Measurements from ENCODE around the gene PCGF6. TPM values are rescaled to one million over a fixed set of nuclear protein-coding genes. Genes with fewer than 3 reads are reported as not detected.

The PCGF6 gene
- polyA plus RNA-seq, 2 donors, result 4.2 to 4.8 TPM

- Histone ChIP-seq H3K4me3 (ENCODE audit: low read depth in 1 of 2, low read length in 2 of 2) (no peak overlapping the region), H3K27me3 (ENCODE audit: control insufficient read depth in 1 of 2, insufficient read depth in 2 of 2, low read length in 2 of 2) (peaks cover 0 to 12% of the 10 kb centered on the region in 2 donors), H3K27ac (ENCODE audit: low read depth in 2 of 2, low read length in 1 of 2) (no peak overlapping the region), H3K9me3 (ENCODE audit: control insufficient read depth in 2 of 2, insufficient read depth in 1 of 2, low read depth in 1 of 2, low read length in 1 of 2) (peaks cover 0 to 16% of the 10 kb centered on the region in 2 donors), H3K4me1 (ENCODE audit: control insufficient read depth in 2 of 2, insufficient read depth in 2 of 2, low read length in 1 of 2) (peaks cover 1 to 13% of the 10 kb centered on the region in 2 donors), H3K36me3 (ENCODE audit: control insufficient read depth in 2 of 2, insufficient read depth in 2 of 2, low read length in 1 of 2) (no peaks in the 10 kb centered on the region)
- 4 to 5% methylated on average over 14 of the region's 14 CpGs for WGBS, 2 donors
These were observed 69.2 kb downstream of the PCGF6 start for GRCh38 chr10:103281753-103282152.

GRCh38 chr10:103280506-103280905 is 70.4 kb downstream of the PCGF6 start:
- no peak overlapping the region for H3K4me3 ChIP-seq (ENCODE audit: low read depth in 1 of 2, low read length in 2 of 2)
- peaks cover 6 to 13% of the 10 kb centered on the region in 2 donors for H3K4me1 ChIP-seq (ENCODE audit: control insufficient read depth in 2 of 2, insufficient read depth in 2 of 2, low read length in 1 of 2)
- peaks cover 0 to 16% of the 10 kb centered on the region in 2 donors for H3K27me3 ChIP-seq (ENCODE audit: control insufficient read depth in 1 of 2, insufficient read depth in 2 of 2, low read length in 2 of 2)
- WGBS, 2 donors, result 92% methylated on average over 2 of the region's 2 CpGs
- H3K36me3 ChIP-seq (ENCODE audit: control insufficient read depth in 2 of 2, insufficient read depth in 2 of 2, low read length in 1 of 2), result no peaks in the 10 kb centered on the region
- H3K9me3 ChIP-seq (ENCODE audit: control insufficient read depth in 2 of 2, insufficient read depth in 1 of 2, low read depth in 1 of 2, low read length in 1 of 2), result peaks cover 0 to 16% of the 10 kb centered on the region in 2 donors
- no peak overlapping the region for H3K27ac ChIP-seq (ENCODE audit: low read depth in 2 of 2, low read length in 1 of 2)

GRCh38 chr10:103280031-103280430 is 70.9 kb downstream of the PCGF6 start:
- WGBS, 2 donors, result 68% methylated on average over 3 of the region's 3 CpGs
- no peaks in the 10 kb centered on the region for H3K36me3 ChIP-seq (ENCODE audit: control insufficient read depth in 2 of 2, insufficient read depth in 2 of 2, low read length in 1 of 2)
- no peak overlapping the region for H3K27ac ChIP-seq (ENCODE audit: low read depth in 2 of 2, low read length in 1 of 2)
- H3K4me3 ChIP-seq (ENCODE audit: low read depth in 1 of 2, low read length in 2 of 2), result no peak overlapping the region
- H3K27me3 ChIP-seq (ENCODE audit: control insufficient read depth in 1 of 2, insufficient read depth in 2 of 2, low read length in 2 of 2), result peaks cover 0 to 16% of the 10 kb centered on the region in 2 donors
- peaks cover 6 to 13% of the 10 kb centered on the region in 2 donors for H3K4me1 ChIP-seq (ENCODE audit: control insufficient read depth in 2 of 2, insufficient read depth in 2 of 2, low read length in 1 of 2)
- H3K9me3 ChIP-seq (ENCODE audit: control insufficient read depth in 2 of 2, insufficient read depth in 1 of 2, low read depth in 1 of 2, low read length in 1 of 2), result peaks cover 0 to 16% of the 10 kb centered on the region in 2 donors

- Histone ChIP-seq H3K36me3 (ENCODE audit: control insufficient read depth in 2 of 2, insufficient read depth in 2 of 2, low read length in 1 of 2) (no peaks in the 10 kb centered on the region), H3K27me3 (ENCODE audit: control insufficient read depth in 1 of 2, insufficient read depth in 2 of 2, low read length in 2 of 2) (peaks cover 0 to 16% of the 10 kb centered on the region in 2 donors), H3K9me3 (ENCODE audit: control insufficient read depth in 2 of 2, insufficient read depth in 1 of 2, low read depth in 1 of 2, low read length in 1 of 2) (peaks cover 0 to 16% of the 10 kb centered on the region in 2 donors), H3K4me1 (ENCODE audit: control insufficient read depth in 2 of 2, insufficient read depth in 2 of 2, low read length in 1 of 2) (peaks cover 6 to 13% of the 10 kb centered on the region in 2 donors), H3K27ac (ENCODE audit: low read depth in 2 of 2, low read length in 1 of 2) (no peak overlapping the region), H3K4me3 (ENCODE audit: low read depth in 1 of 2, low read length in 2 of 2) (no peak overlapping the region)
- 5 to 6% methylated on average over 10 to 11 of the region's 11 CpGs for WGBS, 2 donors
These were observed 72.1 kb downstream of the PCGF6 start for GRCh38 chr10:103278862-103279298.

- H3K36me3 ChIP-seq (ENCODE audit: control insufficient read depth in 2 of 2, insufficient read depth in 2 of 2, low read length in 1 of 2), result no peaks in the 10 kb centered on the region
- H3K4me3 ChIP-seq (ENCODE audit: low read depth in 1 of 2, low read length in 2 of 2), result no peak overlapping the region
- H3K9me3 ChIP-seq (ENCODE audit: control insufficient read depth in 2 of 2, insufficient read depth in 1 of 2, low read depth in 1 of 2, low read length in 1 of 2), result peaks cover 0 to 16% of the 10 kb centered on the region in 2 donors
- H3K27me3 ChIP-seq (ENCODE audit: control insufficient read depth in 1 of 2, insufficient read depth in 2 of 2, low read length in 2 of 2), result peaks cover 0 to 16% of the 10 kb centered on the region in 2 donors
- 31 to 37% methylated on average over 12 of the region's 12 CpGs for WGBS, 2 donors
- peaks cover 6 to 13% of the 10 kb centered on the region in 2 donors for H3K4me1 ChIP-seq (ENCODE audit: control insufficient read depth in 2 of 2, insufficient read depth in 2 of 2, low read length in 1 of 2)
- no peak overlapping the region for H3K27ac ChIP-seq (ENCODE audit: low read depth in 2 of 2, low read length in 1 of 2)
These were observed 72.5 kb downstream of the PCGF6 start for GRCh38 chr10:103278537-103278823.

- Histone ChIP-seq H3K9me3 (ENCODE audit: control insufficient read depth in 2 of 2, insufficient read depth in 1 of 2, low read depth in 1 of 2, low read length in 1 of 2) (peaks cover 0 to 16% of the 10 kb centered on the region in 2 donors), H3K36me3 (ENCODE audit: control insufficient read depth in 2 of 2, insufficient read depth in 2 of 2, low read length in 1 of 2) (no peaks in the 10 kb centered on the region), H3K27me3 (ENCODE audit: control insufficient read depth in 1 of 2, insufficient read depth in 2 of 2, low read length in 2 of 2) (peaks cover 0 to 16% of the 10 kb centered on the region in 2 donors), H3K27ac (ENCODE audit: low read depth in 2 of 2, low read length in 1 of 2) (no peak overlapping the region), H3K4me3 (ENCODE audit: low read depth in 1 of 2, low read length in 2 of 2) (peak overlapping the region in 1 of 2 donors; percentile 14), H3K4me1 (ENCODE audit: control insufficient read depth in 2 of 2, insufficient read depth in 2 of 2, low read length in 1 of 2) (peaks cover 6 to 13% of the 10 kb centered on the region in 2 donors)
- 7 to 9% methylated on average over 63 to 76 of the region's 76 CpGs for WGBS, 2 donors
These were observed 73.0 kb downstream of the PCGF6 start for GRCh38 chr10:103277713-103278536.

GRCh38 chr10:103276896-103277712 is 73.8 kb downstream of the PCGF6 start, which contains the start of gene INA:
TSS of gene INA (plus strand) at chr10:103277138. CDS start at chr10:103277212, 74 bp downstream.
- Histone ChIP-seq H3K27ac (ENCODE audit: low read depth in 2 of 2, low read length in 1 of 2) (no peak within 1 kb of the TSS), H3K4me1 (ENCODE audit: control insufficient read depth in 2 of 2, insufficient read depth in 2 of 2, low read length in 1 of 2) (peaks cover 6 to 13% of the 10 kb centered on the region in 2 donors), H3K27me3 (ENCODE audit: control insufficient read depth in 1 of 2, insufficient read depth in 2 of 2, low read length in 2 of 2) (peaks cover 0 to 16% of the 10 kb centered on the region in 2 donors), H3K4me3 (ENCODE audit: low read depth in 1 of 2, low read length in 2 of 2) (peak within 1 kb of the TSS in 1 of 2 donors; percentile 14), H3K36me3 (ENCODE audit: control insufficient read depth in 2 of 2, insufficient read depth in 2 of 2, low read length in 1 of 2) (no peaks in the 10 kb centered on the region), H3K9me3 (ENCODE audit: control insufficient read depth in 2 of 2, insufficient read depth in 1 of 2, low read depth in 1 of 2, low read length in 1 of 2) (peaks cover 0 to 16% of the 10 kb centered on the region in 2 donors)
- 2% methylated on average over 101 to 105 of the region's 105 CpGs for WGBS, 2 donors

DNA sequence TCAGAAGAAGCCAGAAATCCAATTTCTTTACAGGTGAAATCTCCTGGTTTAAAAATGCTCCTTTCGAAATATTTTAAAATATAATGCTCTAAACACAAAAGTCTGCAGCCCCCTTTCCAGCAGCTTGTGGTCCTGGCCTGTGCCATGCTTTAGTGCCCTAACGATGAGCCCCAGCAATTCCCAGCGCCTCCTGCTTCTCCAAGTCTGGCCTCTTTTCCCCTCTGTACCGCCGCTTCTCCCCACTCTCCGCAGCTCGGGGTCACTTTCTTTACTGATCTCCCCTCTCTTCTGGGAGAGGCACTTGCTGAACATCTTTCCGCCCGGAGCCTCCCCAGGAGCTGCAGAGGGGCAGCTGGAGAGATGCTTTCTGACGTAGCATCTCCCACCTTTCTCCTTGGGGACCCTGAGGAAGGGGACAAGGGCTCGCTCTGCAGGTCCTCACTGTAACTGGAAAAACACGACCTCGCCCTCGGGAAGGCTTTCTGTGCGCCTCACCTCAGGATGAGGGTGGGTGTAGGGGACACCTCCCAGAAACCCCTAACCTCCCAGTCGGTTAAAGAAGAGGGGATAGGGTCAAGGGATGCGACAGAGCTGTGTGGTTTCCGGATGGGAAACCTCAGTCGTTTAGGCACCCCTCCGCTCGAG is 74.6 kb downstream of the PCGF6 start:
- Histone ChIP-seq H3K36me3 (ENCODE audit: control insufficient read depth in 2 of 2, insufficient read depth in 2 of 2, low read length in 1 of 2) (no peaks in the 10 kb centered on the region), H3K27ac (ENCODE audit: low read depth in 2 of 2, low read length in 1 of 2) (no peak overlapping the region), H3K4me1 (ENCODE audit: control insufficient read depth in 2 of 2, insufficient read depth in 2 of 2, low read length in 1 of 2) (peaks cover 6 to 13% of the 10 kb centered on the region in 2 donors), H3K27me3 (ENCODE audit: control insufficient read depth in 1 of 2, insufficient read depth in 2 of 2, low read length in 2 of 2) (peaks cover 0 to 16% of the 10 kb centered on the region in 2 donors), H3K4me3 (ENCODE audit: low read depth in 1 of 2, low read length in 2 of 2) (peak overlapping the region in 1 of 2 donors; percentile 14), H3K9me3 (ENCODE audit: control insufficient read depth in 2 of 2, insufficient read depth in 1 of 2, low read depth in 1 of 2, low read length in 1 of 2) (peaks cover 0 to 14% of the 10 kb centered on the region in 2 donors)
- 14% methylated on average over 21 of the region's 21 CpGs for WGBS, 2 donors

- 24 to 43% methylated on average over 4 of the region's 4 CpGs for WGBS, 2 donors
- Histone ChIP-seq H3K27ac (ENCODE audit: low read depth in 2 of 2, low read length in 1 of 2) (no peak overlapping the region), H3K4me3 (ENCODE audit: low read depth in 1 of 2, low read length in 2 of 2) (no peak overlapping the region), H3K9me3 (ENCODE audit: control insufficient read depth in 2 of 2, insufficient read depth in 1 of 2, low read depth in 1 of 2, low read length in 1 of 2) (peaks cover 0 to 8% of the 10 kb centered on the region in 2 donors), H3K36me3 (ENCODE audit: control insufficient read depth in 2 of 2, insufficient read depth in 2 of 2, low read length in 1 of 2) (no peaks in the 10 kb centered on the region), H3K4me1 (ENCODE audit: control insufficient read depth in 2 of 2, insufficient read depth in 2 of 2, low read length in 1 of 2) (peaks cover 6 to 12% of the 10 kb centered on the region in 2 donors), H3K27me3 (ENCODE audit: control insufficient read depth in 1 of 2, insufficient read depth in 2 of 2, low read length in 2 of 2) (peaks cover 0 to 11% of the 10 kb centered on the region in 2 donors)
These were observed 77.9 kb downstream of the PCGF6 start for GRCh38 chr10:103273041-103273441.

All from esophagus (tissue), 2 donors.